B cell (primary cell): ENCODE measurements around the gene NT5M.

Experiments used
- EZH2 ChIP-seq: IDR thresholded peaks from 2 replicates; pipeline ENCODE4 v1.6.1; 2012; ENCODE audit warnings: borderline replicate concordance, low read depth, mild to moderate bottlenecking, moderate library complexity, low read length; ENCODE audit not compliant: insufficient read depth, poor library complexity, severe bottlenecking
- TF ChIP-seq, protein P1 (sequence below): fragments of 200-600 bp; IDR thresholded peaks from one replicate; pipeline ENCODE4 v1.8.0; 2022; ENCODE audit warnings: antibody characterized with exemption, mild to moderate bottlenecking

DNA sequence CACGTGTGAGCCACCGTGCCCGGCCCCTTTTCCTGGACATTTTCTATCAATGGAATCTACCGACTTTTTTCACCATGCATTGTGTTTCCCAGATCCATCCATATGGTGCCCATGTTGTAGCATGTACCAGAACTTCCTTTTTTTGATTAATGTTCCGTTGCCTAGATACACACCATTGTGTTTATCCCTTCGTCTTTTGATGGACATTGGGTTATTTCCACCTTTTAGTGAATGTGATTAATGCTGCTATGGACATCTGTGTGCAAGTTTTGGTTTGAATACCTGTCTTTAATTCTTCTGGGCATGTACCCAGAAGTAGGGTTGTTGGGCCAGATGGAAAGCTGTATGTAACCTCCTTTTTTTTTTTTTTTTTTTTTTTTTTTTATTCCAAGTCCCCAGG is 79.8 kb downstream of the NT5M start:
- TF ChIP-seq, protein P1, sequence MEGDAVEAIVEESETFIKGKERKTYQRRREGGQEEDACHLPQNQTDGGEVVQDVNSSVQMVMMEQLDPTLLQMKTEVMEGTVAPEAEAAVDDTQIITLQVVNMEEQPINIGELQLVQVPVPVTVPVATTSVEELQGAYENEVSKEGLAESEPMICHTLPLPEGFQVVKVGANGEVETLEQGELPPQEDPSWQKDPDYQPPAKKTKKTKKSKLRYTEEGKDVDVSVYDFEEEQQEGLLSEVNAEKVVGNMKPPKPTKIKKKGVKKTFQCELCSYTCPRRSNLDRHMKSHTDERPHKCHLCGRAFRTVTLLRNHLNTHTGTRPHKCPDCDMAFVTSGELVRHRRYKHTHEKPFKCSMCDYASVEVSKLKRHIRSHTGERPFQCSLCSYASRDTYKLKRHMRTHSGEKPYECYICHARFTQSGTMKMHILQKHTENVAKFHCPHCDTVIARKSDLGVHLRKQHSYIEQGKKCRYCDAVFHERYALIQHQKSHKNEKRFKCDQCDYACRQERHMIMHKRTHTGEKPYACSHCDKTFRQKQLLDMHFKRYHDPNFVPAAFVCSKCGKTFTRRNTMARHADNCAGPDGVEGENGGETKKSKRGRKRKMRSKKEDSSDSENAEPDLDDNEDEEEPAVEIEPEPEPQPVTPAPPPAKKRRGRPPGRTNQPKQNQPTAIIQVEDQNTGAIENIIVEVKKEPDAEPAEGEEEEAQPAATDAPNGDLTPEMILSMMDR: no peak
- no peak for TF ChIP-seq EZH2
